Glutamatergic neuron (in vitro differentiated cells): Measurements from ENCODE around the gene IPO11. TPM values are rescaled to one million over a fixed set of nuclear protein-coding genes. Genes with fewer than 3 reads are reported as not detected.

ENCODE experiments used
- DNase-seq: peaks from one replicate; pipeline ENCODE4 v3.0.0; 2022
- H3K27ac Mint-ChIP-seq: one replicate; pipeline ENCODE4 v1.8.0; 2020; ENCODE audit warnings: mild to moderate bottlenecking, mixed read lengths, inconsistent platforms; ENCODE audit not compliant: unreplicated experiment
- H3K27me3 Mint-ChIP-seq: one replicate; pipeline ENCODE4 v1.8.0; 2020; ENCODE audit warnings: mild to moderate bottlenecking, moderate library complexity, mixed read lengths, inconsistent platforms; ENCODE audit not compliant: unreplicated experiment
- H3K36me3 Mint-ChIP-seq: one replicate; pipeline ENCODE4 v1.8.0; 2020; ENCODE audit warnings: mild to moderate bottlenecking, mixed read lengths, inconsistent platforms; ENCODE audit not compliant: unreplicated experiment
- H3K4me1 Mint-ChIP-seq: one replicate; pipeline ENCODE4 v1.8.0; 2020; ENCODE audit warnings: mild to moderate bottlenecking, low read depth, mixed read lengths, inconsistent platforms; ENCODE audit not compliant: unreplicated experiment
- H3K4me3 Mint-ChIP-seq: one replicate; pipeline ENCODE4 v1.8.0; 2020; ENCODE audit warnings: mild to moderate bottlenecking, mixed read lengths, inconsistent platforms; ENCODE audit not compliant: unreplicated experiment
- H3K9me3 Mint-ChIP-seq: one replicate; pipeline ENCODE4 v1.8.0; 2020; ENCODE audit warnings: mild to moderate bottlenecking, moderate library complexity, mixed read lengths, inconsistent platforms; ENCODE audit not compliant: unreplicated experiment
- total RNA-seq: library from RNA; stranded (reverse); fragmentation: NEBNext Ultra II Directional; extraction: Animal tissue kit (Norgen Biotek cat#: 25700); gene quantifications from one replicate; pipeline ENCODE4 v1.2.1, GENCODE V29; 2021; ENCODE audit not compliant: unreplicated experiment
- TF ChIP-seq, protein P1 (sequence below): fragments of 200-600 bp; sonication (generic); IDR thresholded peaks from one replicate; pipeline ENCODE4 v1.5.0; 2021; ENCODE audit not compliant: partially characterized antibody, unreplicated experiment

Gene IPO11
- total RNA-seq, 1 donor from 2014 or later = 23.5 TPM

DNA sequence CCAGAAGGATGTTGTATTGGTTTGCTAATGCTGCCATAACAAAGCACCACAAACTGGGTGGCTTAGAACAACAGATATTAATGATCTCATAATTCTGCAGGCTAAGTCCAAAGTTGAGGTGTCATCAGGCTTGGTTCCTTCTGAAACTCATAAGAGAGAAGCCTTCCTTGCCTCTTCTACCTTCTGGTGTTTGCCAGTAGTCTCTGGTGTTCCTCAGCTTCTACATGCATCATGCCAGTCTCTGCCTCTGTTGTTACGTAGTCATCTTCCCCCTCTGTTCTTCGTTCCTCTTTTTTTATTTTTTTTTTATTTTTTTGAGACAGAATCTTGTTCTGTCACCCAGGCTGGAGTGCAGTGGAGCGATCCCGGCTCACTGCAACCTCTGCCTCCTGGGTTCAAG lies 227.9 kb downstream of the IPO11 start:
- Mint-ChIP-seq H3K4me3 (no peak overlapping the region), H3K27ac (no peak overlapping the region), H3K27me3 (no peaks in the 10 kb centered on the region), H3K4me1 (no peaks in the 10 kb centered on the region), H3K9me3 (peaks cover 1% of the 10 kb centered on the region), H3K36me3 (peaks cover 6% of the 10 kb centered on the region)
- DNase-seq = no peak
- TF ChIP-seq, protein P1, sequence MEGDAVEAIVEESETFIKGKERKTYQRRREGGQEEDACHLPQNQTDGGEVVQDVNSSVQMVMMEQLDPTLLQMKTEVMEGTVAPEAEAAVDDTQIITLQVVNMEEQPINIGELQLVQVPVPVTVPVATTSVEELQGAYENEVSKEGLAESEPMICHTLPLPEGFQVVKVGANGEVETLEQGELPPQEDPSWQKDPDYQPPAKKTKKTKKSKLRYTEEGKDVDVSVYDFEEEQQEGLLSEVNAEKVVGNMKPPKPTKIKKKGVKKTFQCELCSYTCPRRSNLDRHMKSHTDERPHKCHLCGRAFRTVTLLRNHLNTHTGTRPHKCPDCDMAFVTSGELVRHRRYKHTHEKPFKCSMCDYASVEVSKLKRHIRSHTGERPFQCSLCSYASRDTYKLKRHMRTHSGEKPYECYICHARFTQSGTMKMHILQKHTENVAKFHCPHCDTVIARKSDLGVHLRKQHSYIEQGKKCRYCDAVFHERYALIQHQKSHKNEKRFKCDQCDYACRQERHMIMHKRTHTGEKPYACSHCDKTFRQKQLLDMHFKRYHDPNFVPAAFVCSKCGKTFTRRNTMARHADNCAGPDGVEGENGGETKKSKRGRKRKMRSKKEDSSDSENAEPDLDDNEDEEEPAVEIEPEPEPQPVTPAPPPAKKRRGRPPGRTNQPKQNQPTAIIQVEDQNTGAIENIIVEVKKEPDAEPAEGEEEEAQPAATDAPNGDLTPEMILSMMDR = no peak

DNA sequence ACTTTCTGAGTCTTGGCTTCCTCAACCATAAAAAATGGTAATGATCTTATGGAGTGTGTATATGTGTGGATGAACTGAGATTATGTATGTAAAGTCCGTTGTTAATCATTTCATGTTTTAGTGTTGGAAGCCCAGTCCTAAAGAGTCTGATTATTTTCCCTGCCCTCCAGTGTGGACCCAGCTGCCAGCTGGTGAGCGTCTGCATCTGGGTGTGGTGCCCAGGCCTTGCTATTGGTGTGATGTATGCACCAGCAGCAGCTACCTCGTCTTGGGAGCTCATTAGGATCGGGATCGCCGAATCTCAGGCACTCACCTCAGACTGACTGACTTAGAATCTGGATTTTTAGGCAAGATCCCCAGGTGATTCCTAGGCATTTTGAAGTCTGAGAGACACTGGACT lies 229.9 kb downstream of the IPO11 start:
- Mint-ChIP-seq H3K9me3 (peaks cover 1% of the 10 kb centered on the region), H3K27ac (no peak overlapping the region), H3K4me1 (no peaks in the 10 kb centered on the region), H3K27me3 (no peaks in the 10 kb centered on the region), H3K36me3 (peaks cover 6% of the 10 kb centered on the region), H3K4me3 (no peak overlapping the region)
- TF ChIP-seq, protein P1 = no peak
- no peak for DNase-seq

DNA sequence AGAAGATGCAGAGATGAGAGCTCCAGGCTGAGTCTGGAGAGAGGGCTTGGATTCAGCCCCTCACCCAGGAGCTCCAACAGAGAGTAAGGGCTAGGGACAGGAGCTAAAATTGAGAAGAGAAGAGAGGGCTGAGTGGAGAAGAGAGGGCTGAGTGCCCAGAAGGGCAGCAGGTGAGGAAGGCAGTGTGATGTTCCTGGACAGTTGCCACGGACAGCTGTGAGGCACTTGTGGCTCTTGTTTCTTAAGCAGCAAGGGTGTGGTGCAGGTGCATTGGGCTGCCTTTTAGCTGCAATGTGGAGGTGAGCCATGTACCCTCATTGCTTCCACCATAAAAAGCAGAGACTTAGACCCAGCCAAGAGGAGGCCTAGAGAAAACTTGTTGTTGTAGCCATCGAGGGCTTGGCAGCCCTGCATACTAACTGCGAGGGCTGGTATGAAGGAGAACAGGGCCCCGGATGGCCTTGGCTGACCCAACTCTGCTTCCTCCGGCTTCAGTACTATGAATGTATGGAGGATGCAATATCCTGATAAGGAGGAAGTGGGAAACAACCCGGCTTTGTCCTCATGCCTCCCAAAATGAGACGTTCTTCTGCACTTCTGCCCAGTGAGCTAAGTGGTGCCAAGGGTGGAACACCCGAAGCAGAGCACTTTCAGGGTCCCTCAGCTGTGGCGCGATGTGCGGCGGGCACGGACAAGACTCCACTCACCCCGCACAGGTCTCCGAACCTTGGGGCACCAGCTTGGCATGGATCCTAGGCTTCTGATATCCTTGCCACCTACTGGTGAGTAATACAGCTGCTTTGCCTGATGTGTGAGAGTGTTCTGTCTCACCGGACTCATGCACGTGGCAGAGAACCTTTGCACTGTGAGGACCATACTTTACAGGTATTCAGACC lies 231.2 kb downstream of the IPO11 start:
- Mint-ChIP-seq H3K27ac (no peak overlapping the region), H3K27me3 (no peaks in the 10 kb centered on the region), H3K4me1 (no peaks in the 10 kb centered on the region), H3K36me3 (peaks cover 6% of the 10 kb centered on the region), H3K9me3 (peaks cover 1% of the 10 kb centered on the region), H3K4me3 (no peak overlapping the region)
- TF ChIP-seq, protein P1 = no peak
- no peak for DNase-seq

DNA sequence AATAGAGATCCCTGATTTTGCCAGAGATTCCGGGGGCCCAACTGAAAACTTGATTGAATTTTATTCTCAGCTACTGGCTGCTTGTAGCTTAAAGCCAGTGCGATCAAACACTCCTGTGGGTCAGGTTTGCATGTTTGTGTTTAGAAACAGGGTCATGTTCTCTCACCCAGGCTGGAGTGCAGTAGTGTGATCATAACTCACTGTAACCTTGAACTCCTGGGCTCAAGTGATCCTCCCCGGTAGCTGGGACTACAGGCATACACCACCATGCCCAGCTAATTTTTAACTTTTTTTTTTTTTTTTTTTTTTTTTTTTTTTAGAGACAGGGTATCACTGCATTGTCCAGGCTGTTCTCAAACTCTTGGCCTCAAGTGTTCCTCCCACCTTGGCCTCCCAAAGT lies 232.7 kb downstream of the IPO11 start:
- peaks cover 1% of the 10 kb centered on the region for H3K9me3 Mint-ChIP-seq
- no peak overlapping the region for H3K4me3 Mint-ChIP-seq
- no peak for DNase-seq
- peaks cover 2% of the 10 kb centered on the region for H3K27me3 Mint-ChIP-seq
- TF ChIP-seq, protein P1 = no peak
- peaks cover 6% of the 10 kb centered on the region for H3K36me3 Mint-ChIP-seq
- no peaks in the 10 kb centered on the region for H3K4me1 Mint-ChIP-seq
- no peak overlapping the region for H3K27ac Mint-ChIP-seq

DNA sequence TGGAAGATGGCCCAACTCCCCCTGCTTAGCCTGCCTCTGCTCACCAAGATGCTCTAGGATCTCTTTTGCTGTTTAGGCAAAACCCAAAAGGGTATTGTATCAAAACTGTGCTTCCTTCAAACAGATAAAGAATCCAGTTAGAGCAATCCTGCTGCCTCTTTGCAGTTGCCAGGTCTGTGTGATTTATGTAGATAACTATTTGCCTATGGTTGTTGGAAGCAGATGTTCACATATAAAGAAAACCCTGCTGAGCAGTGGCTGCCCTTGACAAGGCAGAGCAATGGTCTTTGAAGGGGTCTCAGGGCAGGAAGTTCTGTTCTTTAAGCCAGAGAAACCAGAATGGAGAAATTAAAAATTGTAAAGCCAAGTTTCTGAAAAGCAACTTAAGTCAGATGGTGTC lies 234.7 kb downstream of the IPO11 start:
- no peak for DNase-seq
- peaks cover 6% of the 10 kb centered on the region for H3K36me3 Mint-ChIP-seq
- H3K9me3 Mint-ChIP-seq = no peaks in the 10 kb centered on the region
- peaks cover 2% of the 10 kb centered on the region for H3K27me3 Mint-ChIP-seq
- no peak overlapping the region for H3K4me3 Mint-ChIP-seq
- TF ChIP-seq, protein P1 = no peak
- no peaks in the 10 kb centered on the region for H3K4me1 Mint-ChIP-seq
- H3K27ac Mint-ChIP-seq = no peak overlapping the region
